ENCODE results near the gene C16orf92. TPM values are rescaled to one million over a fixed set of nuclear protein-coding genes. Genes with fewer than 3 reads are reported as not detected.
"Not testable (repeated sequence)": the region's sequence is repeated elsewhere in the genome, so short reads cannot be mapped to it uniquely, and the experiment has no call there.

C16orf92 gene
- total RNA-seq, 5 donors from 2014 or later (not counting 1 experiment from before 2014, with no cell fraction given), result not detected

DNA sequence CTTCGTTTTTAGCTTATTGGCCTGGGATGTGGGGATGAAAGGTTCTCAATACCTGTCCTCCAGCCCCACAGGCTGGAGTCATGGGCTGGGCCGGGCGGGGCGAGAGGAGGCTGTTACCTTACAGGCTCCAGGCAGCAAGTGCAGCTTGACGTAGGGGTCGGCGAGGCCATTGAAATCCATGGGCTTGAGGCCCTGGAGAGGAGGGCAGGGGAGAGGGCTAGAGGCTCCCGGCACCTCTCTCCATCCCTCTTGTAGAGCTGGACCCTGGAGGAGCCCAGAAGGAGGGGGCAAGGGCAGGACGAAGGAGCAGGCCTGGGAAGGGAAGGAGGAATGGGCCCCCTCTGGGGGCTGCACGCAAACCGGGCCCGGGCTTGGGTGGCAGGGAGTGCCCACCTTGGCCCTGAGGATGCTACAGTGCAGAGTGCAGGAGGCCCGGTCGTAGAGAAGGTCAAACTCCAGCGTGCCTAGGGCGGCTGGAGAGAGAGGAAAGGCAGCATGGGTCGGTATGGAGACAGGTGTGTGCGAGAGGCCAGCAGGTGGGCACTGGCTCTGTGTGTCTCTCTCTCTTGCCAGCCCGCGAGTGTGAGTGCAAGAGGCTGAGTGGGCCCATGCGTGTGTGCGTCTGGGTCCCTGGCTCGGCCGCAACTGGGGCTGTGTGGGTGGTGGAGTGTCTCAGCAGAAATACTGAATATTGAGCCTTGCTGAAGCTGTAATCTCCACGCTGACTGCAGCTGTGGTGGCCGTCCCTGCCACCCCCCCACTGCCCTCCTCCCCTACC is 13.7 kb upstream of the C16orf92 start:
- H3K27ac Mint-ChIP-seq, result no peak overlapping the region
- 57% methylated on average over 10 of the region's 26 CpGs for WGBS (ENCODE audit: insufficient coverage)
- CTCF ChIA-PET, result interaction anchor here in 1 of 2 donors (0.6 kb wide), 1 partner anchor 308 kb away, joined by 3 read pairs; no protein-coding TSS in a partner anchor
- H3K9me3 Mint-ChIP-seq, result no peaks in the 10 kb centered on the region
- peaks cover 0 to 4% of the 10 kb centered on the region in 2 donors for H3K36me3 ChIP-seq (ENCODE audit: control insufficient read depth in 2 of 2, extremely low read depth in 1 of 2, insufficient read depth in 1 of 2, low read length in 1 of 2)
- peaks cover 4 to 53% of the 10 kb centered on the region in 2 experiments for H3K27me3 ChIP-seq (replicated peaks in 1 of 2; ENCODE audit: control insufficient read depth in 2 of 2, extremely low read depth in 1 of 2, insufficient read depth in 2 of 2, low read length in 1 of 2)
- no peaks in the 10 kb centered on the region for H3K9me3 ChIP-seq
- peaks cover 6 to 15% (median 12%) of the 10 kb centered on the region in 3 donors for H3K4me1 Mint-ChIP-seq
- POLR2A ChIA-PET, result interaction anchor here in 1 of 2 donors (0.6 kb wide), 1 partner anchor 266 kb away, joined by 3 read pairs; no protein-coding TSS in a partner anchor
- peaks cover 3 to 31% of the 10 kb centered on the region in 2 experiments for H3K4me1 ChIP-seq (ENCODE audit: control insufficient read depth in 1 of 2, extremely low read depth in 1 of 2, insufficient read depth in 2 of 2, low read length in 2 of 2)
- no peaks in the 10 kb centered on the region for H3K36me3 Mint-ChIP-seq
- H3K27me3 Mint-ChIP-seq, result peaks cover 4 to 25% of the 10 kb centered on the region in 2 donors
- peak overlapping the region in 2 of 3 donors; percentile 25 to 90 for H3K4me3 Mint-ChIP-seq
- H3K27ac ChIP-seq (ENCODE audit: low read length), result no peak overlapping the region
- no peak overlapping the region for H3K4me3 ChIP-seq (ENCODE audit: control insufficient read depth in 1 of 2, extremely low read depth in 1 of 2, low read length in 1 of 2)
- DNase-seq (no peak), ATAC-seq (replicated peaks in 1 of 4) (no peak)

DNA sequence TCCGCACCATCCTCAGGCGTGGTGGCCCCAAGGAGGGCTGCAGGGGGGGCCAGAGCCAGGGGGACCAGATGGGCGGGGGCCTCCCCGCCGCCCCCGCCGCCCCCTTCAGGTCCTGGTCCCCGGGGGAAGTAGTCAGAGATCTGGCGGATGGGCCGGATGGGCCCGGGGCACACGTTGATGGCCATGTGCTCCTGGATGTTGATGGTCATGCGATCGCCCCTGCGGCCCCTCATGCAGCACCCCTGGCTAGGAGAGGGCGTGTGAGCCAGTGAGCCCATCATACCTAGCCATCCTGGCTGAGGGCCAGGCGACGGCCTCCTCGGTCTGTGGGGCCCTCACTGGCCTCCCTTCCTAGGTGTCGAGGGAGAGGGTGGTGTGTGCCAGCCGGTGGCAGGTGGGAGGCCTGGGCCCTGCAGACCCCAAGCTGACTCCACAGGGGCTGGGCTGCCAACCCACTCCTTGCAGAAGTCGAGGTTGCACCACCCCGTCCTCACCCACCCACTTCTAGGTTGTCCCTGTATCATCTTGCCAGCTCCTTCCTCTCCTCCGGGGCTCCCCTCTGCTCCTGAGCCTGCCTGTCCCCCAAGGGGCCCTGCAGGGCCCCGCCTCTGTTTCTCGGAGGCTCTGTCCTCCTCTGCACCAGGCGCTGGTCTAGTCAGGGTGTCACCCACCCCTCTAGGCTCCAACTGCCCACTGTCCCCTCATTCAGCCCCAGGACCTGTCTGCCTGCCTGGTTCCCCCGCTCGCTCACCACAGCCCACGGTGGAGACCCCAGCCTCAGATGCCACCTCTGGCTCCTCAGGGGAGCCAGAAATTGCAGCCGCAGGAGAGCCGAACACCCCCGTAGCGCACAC is 12.8 kb upstream of the C16orf92 start:
- Mint-ChIP-seq H3K4me1 (peaks cover 6 to 15% (median 12%) of the 10 kb centered on the region in 3 donors), H3K9me3 (no peaks in the 10 kb centered on the region), H3K36me3 (no peaks in the 10 kb centered on the region), H3K27me3 (peaks cover 4 to 25% of the 10 kb centered on the region in 2 donors), H3K4me3 (peak overlapping the region; percentile 69 to 90 (median 70)), H3K27ac (no peak overlapping the region)
- no peak overlapping the region for H3K27ac ChIP-seq (ENCODE audit: low read length)
- H3K36me3 ChIP-seq (ENCODE audit: control insufficient read depth in 2 of 2, extremely low read depth in 1 of 2, insufficient read depth in 1 of 2, low read length in 1 of 2), result peaks cover 0 to 4% of the 10 kb centered on the region in 2 donors
- H3K9me3 ChIP-seq, result no peaks in the 10 kb centered on the region
- POLR2A ChIA-PET, result interaction anchor here (0.5 to 0.6 kb wide), 2 partner anchors 161 to 1107 kb away, joined by 6 read pairs; partner anchors contain the start of gene KAT8 (in 1 of the 2)
- peaks cover 4 to 53% of the 10 kb centered on the region in 2 experiments for H3K27me3 ChIP-seq (replicated peaks in 1 of 2; ENCODE audit: control insufficient read depth in 2 of 2, extremely low read depth in 1 of 2, insufficient read depth in 2 of 2, low read length in 1 of 2)
- peaks cover 3 to 26% of the 10 kb centered on the region in 2 experiments for H3K4me1 ChIP-seq (ENCODE audit: control insufficient read depth in 1 of 2, extremely low read depth in 1 of 2, insufficient read depth in 2 of 2, low read length in 2 of 2)
- peak overlapping the region in 1 of 2 donors; percentile 54 for H3K4me3 ChIP-seq (ENCODE audit: control insufficient read depth in 1 of 2, extremely low read depth in 1 of 2, low read length in 1 of 2)
- ATAC-seq (replicated peaks in 1 of 4), result peak in 3 of 4 experiments; percentile 4 to 14 (median 8)
- CTCF ChIA-PET, result no interaction called here
- DNase-seq, result no peak
- 26% methylated on average over 29 of the region's 34 CpGs for WGBS (ENCODE audit: insufficient coverage)

DNA sequence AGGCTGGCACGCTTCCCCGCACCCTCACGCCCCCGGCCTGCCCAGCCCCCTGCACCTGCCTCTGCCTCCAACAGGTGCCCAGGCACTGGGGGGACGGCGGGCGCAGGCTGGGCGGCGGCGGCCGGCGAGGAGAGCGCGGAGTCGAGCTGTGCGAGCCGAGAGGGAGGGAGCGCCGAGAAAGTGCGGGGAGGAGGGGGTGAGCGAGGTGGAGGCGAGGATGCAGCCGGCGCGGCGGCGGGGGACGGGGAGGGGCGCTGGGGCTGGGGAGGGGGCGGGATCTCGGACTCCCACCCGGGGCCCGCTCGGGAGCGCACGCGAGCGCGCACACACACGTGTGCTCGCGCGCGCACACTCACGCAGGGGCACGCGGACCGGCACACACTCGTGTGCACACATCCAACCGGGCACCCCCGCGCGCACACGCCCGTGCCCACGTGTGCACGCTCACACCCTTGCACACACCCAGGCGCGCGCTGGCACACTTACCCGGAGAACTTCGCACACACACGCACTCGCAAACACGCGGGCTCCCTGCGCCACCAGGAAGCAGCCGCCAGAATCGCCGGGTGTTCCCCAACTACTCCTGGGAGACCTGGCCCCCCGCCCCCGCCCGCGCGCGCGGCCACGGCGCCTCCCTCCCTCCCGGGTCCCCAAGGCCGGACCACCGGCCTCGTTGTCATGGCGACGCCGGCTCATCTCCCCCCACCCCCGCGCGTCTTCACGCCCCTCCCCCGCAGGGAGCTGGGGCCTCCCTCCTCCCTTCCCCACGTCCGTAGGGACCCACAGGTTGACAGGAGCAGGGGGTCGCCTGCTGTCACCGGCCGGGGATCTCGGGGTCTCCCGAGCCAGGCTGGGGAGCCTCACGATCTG is 11.9 kb upstream of the C16orf92 start, which contains the start of gene DOC2A:
Gene DOC2A, minus strand, starts transcription at position 184 of the 870 bp plus-strand sequence. CDS start 805 bp downstream, outside the sequence.
- ATAC-seq (replicated peaks in 1 of 4) (peak; percentile 65 to 76 (median 71)), DNase-seq (peak in 14 of 35 experiments; percentile 18 to 50 (median 29))
- Mint-ChIP-seq H3K36me3 (no peaks in the 10 kb centered on the region), H3K9me3 (no peaks in the 10 kb centered on the region), H3K4me1 (peaks cover 6 to 15% (median 10%) of the 10 kb centered on the region in 3 donors), H3K4me3 (peak within 1 kb of the TSS; percentile 78 to 90 (median 82)), H3K27me3 (peaks cover 4 to 25% of the 10 kb centered on the region in 2 donors), H3K27ac (no peak within 1 kb of the TSS)
- Histone ChIP-seq H3K27me3 (replicated peaks in 1 of 2; ENCODE audit: control insufficient read depth in 2 of 2, extremely low read depth in 1 of 2, insufficient read depth in 2 of 2, low read length in 1 of 2) (peaks cover 4 to 53% of the 10 kb centered on the region in 2 experiments), H3K4me3 (ENCODE audit: control insufficient read depth in 1 of 2, extremely low read depth in 1 of 2, low read length in 1 of 2) (peak within 1 kb of the TSS; percentile 41 to 57), H3K9me3 (no peaks in the 10 kb centered on the region), H3K36me3 (ENCODE audit: control insufficient read depth in 2 of 2, extremely low read depth in 1 of 2, insufficient read depth in 1 of 2, low read length in 1 of 2) (no peaks in the 10 kb centered on the region), H3K27ac (ENCODE audit: low read length) (no peak within 1 kb of the TSS), H3K4me1 (ENCODE audit: control insufficient read depth in 1 of 2, extremely low read depth in 1 of 2, insufficient read depth in 2 of 2, low read length in 2 of 2) (peaks cover 3 to 21% of the 10 kb centered on the region in 2 experiments)
- CTCF ChIA-PET, result no interaction called here
- 1% methylated on average over 62 of the region's 99 CpGs for WGBS (ENCODE audit: insufficient coverage)
- POLR2A ChIA-PET, result interaction anchor here in 1 of 2 donors (0.5 kb wide), 1 partner anchor 162 kb away, joined by 6 read pairs; no protein-coding TSS in a partner anchor

DNA sequence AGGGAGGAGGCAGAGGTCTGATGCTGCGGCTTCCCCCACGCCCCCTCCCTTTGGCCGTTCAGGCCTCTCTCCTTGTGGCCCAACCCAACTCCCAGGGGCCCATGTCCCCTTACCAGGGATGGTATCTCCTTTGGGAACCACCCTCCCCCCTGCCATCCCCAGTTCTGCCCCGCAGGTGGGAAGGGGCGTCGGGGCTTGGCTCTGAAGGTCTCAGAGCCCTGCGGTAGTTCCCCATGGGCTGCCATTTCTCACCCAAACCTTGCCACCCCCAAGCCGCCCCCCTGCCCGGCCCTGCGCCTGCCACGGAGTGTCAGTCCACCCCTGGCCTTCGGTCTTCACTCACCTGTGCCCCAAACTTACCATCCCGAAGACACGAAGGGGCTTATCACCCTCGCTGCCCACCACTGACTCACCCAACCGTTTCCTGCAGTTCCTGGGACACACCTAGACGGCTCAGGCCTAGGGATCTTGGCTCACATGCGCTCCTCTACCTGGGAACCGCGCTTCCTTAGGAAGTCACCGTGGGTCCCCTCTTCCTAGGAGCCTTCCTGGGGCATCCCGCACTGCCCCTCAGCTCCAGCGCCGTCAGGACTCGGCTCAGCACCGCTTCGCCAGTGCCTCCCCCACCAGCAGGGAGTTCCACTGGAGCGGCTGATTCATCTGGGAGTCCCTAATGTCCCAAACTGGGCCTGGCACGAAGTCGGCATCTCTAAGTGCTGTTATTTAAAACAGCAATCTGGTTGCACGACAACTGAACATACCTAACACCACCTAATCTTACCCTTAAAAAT is 11.1 kb upstream of the C16orf92 start:
- H3K27me3 Mint-ChIP-seq, result peaks cover 4 to 25% of the 10 kb centered on the region in 2 donors
- CTCF ChIA-PET, result no interaction called here
- Histone ChIP-seq H3K9me3 (no peaks in the 10 kb centered on the region), H3K4me1 (ENCODE audit: control insufficient read depth in 1 of 2, extremely low read depth in 1 of 2, insufficient read depth in 2 of 2, low read length in 2 of 2) (peaks cover 3 to 21% of the 10 kb centered on the region in 2 experiments), H3K27me3 (replicated peaks in 1 of 2; ENCODE audit: control insufficient read depth in 2 of 2, extremely low read depth in 1 of 2, insufficient read depth in 2 of 2, low read length in 1 of 2) (peaks cover 4 to 53% of the 10 kb centered on the region in 2 experiments), H3K27ac (ENCODE audit: low read length) (no peak overlapping the region), H3K36me3 (ENCODE audit: control insufficient read depth in 2 of 2, extremely low read depth in 1 of 2, insufficient read depth in 1 of 2, low read length in 1 of 2) (no peaks in the 10 kb centered on the region), H3K4me3 (ENCODE audit: control insufficient read depth in 1 of 2, extremely low read depth in 1 of 2, low read length in 1 of 2) (peak overlapping the region; percentile 32 to 41)
- H3K27ac Mint-ChIP-seq, result peak overlapping the region in 1 of 2 donors; percentile 46
- POLR2A ChIA-PET, result no interaction called here
- ATAC-seq (replicated peaks in 1 of 4) (no peak), DNase-seq (no peak)
- no peaks in the 10 kb centered on the region for H3K9me3 Mint-ChIP-seq
- 38% methylated on average over 22 of the region's 31 CpGs for WGBS (ENCODE audit: insufficient coverage)
- no peaks in the 10 kb centered on the region for H3K36me3 Mint-ChIP-seq
- H3K4me1 Mint-ChIP-seq, result peaks cover 6 to 15% (median 10%) of the 10 kb centered on the region in 3 donors
- peak overlapping the region; percentile 78 to 90 (median 82) for H3K4me3 Mint-ChIP-seq

DNA sequence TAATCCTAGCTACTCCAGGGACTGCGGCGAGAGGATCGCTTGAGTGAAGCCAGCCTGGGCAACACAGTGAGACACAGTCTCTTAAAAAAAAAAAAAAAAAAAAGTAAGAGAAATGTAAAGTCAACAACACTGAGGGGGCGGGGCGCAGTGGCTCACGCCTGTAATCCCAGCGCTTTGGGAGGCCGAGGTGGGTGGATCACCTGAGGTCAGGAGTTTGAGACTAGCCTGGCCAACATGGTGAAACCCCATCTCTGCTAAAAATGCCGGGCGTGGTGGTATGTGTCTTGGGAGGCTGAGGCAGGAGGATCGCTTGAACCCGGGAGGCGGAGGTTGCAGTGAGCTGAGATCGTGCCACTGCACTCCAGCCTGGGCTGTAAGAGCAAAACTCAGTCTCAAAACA is 10.4 kb upstream of the C16orf92 start:
- 94% methylated on average over 6 of the region's 14 CpGs for WGBS (ENCODE audit: insufficient coverage)
- peaks cover 4 to 25% of the 10 kb centered on the region in 2 donors for H3K27me3 Mint-ChIP-seq

More for the DNA sequence above, 10.4 kb upstream of the C16orf92 start:
- H3K9me3 ChIP-seq; H3K36me3 Mint-ChIP-seq; POLR2A ChIA-PET; H3K27ac ChIP-seq (ENCODE audit: low read length); H3K4me3 ChIP-seq (ENCODE audit: control insufficient read depth in 1 of 2, extremely low read depth in 1 of 2, low read length in 1 of 2); H3K9me3 Mint-ChIP-seq; H3K36me3 ChIP-seq (ENCODE audit: control insufficient read depth in 2 of 2, extremely low read depth in 1 of 2, insufficient read depth in 1 of 2, low read length in 1 of 2); H3K27ac Mint-ChIP-seq; ATAC-seq (replicated peaks in 1 of 4); DNase-seq: not testable (repeated sequence)
- Histone ChIP-seq H3K27me3 (replicated peaks in 1 of 2; ENCODE audit: control insufficient read depth in 2 of 2, extremely low read depth in 1 of 2, insufficient read depth in 2 of 2, low read length in 1 of 2) (peaks cover 4 to 52% of the 10 kb centered on the region in 2 experiments), H3K4me1 (ENCODE audit: control insufficient read depth in 1 of 2, extremely low read depth in 1 of 2, insufficient read depth in 2 of 2, low read length in 2 of 2) (peaks cover 3 to 21% of the 10 kb centered on the region in 2 experiments)
- Mint-ChIP-seq H3K4me3 (peak overlapping the region in 1 of 3 donors; percentile 2), H3K4me1 (peaks cover 6 to 15% (median 10%) of the 10 kb centered on the region in 3 donors)
- CTCF ChIA-PET, result interaction anchor here in 1 of 2 donors (0.7 kb wide), 1 partner anchor 653 kb away, joined by 4 read pairs; no protein-coding TSS in a partner anchor

Measured in T-cell (primary cell).